Hematopoietic multipotent progenitor cell treated with erythropoietin and hydrocortisone succinate and interleukin-3 and kit ligand, for 17 days (in vitro differentiated cells): Measurements from ENCODE around the gene GOLGA6B.
"Not testable (repeated sequence)": the region's sequence is repeated elsewhere in the genome, so short reads cannot be mapped to it uniquely, and the experiment has no call there.

Experiments
- DNase-seq: peaks from one replicate; pipeline ENCODE4 v3.0.0-alpha.2; 2015; ENCODE audit warnings: low spot score

GOLGA6B gene

DNA sequence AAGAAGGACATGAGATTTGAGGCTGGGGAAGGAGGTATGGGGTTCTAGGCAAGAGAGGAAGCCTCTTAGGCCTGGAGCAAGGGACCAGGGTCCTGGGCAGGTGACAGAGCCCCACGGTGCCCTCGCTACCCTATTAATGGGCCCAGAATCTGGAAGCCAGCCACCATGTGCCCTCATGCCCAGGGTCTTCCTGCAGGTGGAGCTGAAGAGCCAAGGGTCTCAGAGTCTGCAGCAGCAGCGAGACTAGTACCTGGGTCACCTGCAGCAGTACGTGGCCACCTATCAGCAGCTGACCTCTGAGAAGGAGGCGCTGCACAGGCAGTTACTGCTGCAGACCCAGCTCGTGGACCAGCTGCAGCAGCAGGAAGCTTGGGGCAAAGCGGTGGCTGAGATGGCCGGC is 9.4 kb downstream of the GOLGA6B start:
- not testable (repeated sequence) for DNase-seq

DNA sequence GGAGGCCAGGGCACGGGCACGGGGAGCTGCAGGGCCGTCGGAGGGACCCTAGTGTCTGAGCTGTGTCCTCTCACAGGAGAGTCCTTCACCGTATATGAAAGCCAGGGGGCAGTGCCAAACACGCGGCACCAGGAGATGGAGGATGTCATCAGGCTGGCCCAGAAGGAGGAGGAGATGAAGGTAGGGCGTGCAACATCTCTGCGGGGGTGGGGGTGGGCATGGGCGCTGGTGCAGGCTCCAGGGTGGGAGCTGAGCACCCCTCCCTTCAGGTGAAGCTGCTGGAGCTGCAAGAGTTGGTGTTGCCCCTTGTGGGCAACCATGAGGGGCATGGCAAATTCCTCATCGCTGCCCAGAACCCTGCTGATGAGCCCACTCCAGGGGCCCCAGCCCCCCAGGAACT is 11.2 kb downstream of the GOLGA6B start:
- DNase-seq, result not testable (repeated sequence)

DNA sequence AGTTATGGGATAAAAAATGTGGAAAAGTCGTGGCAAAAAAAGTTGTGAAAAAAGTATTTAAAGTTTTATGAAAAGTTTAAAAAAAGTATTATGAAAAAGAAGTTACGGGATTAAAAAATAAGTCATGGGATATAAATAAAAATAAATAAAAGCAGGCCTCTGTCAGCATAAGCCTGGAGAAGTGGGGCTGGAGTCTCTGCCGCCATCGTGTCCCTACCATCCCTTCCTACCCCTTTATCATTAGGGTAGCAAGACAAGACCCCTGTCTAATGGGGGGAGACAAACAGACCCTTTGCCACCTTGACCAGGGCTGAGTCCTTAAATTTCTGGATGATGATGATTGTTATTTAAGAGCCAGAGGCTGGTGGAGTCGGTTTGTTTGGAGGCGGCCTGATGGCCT is 15.3 kb downstream of the GOLGA6B start:
- DNase-seq, result not testable (repeated sequence)

DNA sequence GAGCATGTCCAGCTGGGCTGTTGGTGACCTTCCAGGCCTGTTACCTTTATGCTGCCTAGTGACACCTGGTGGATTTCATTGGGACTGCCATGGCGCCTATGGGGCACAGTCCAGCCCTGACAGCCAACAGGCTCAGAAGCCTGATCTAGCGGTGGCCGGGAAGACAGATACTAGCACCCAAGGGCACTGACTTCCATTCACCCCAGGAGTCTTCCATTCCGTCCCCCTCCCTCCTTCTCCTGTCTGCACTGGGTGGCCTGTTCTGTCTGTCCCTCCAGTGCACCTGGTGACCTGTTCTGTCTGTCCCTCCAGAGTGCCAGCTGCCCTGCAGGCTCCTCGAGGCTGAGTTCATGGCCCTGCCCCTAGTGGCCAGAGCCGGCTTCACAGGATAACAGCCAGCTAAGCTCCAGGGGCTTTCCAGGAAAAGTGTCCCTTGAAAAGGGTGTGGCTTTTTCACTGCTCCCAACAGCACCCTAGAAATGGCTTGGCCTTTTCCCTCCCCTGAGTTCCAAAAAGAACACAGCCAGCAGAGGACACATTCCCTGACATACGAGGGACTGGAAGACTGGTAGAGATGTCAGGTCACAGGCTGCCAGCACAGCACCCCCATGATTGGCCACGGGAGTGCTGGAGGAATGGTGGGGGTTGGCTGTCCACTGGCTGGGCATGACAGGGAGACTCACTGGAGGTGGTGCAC is 16.3 kb downstream of the GOLGA6B start:
- peak; percentile 84 for DNase-seq

DNA sequence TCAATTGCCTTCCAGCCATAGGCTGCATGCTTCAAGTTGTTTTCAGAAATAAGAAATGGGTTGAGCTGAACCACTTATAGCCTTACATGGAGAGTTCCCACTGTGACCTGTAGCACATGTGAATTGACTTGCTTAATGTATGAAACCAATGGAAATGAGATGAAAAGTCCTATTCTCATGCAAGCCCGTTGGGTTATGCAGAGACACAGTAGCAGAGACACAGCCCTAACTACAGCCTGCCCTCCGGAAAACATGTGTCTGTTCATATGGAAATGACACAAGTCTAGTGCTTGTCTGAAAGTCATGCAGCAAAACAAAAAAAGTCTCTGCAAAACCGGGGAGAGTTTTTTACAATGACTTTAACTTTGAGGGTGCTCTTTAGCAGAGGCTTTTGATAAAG is 17.0 kb downstream of the GOLGA6B start:
- no peak for DNase-seq

DNA sequence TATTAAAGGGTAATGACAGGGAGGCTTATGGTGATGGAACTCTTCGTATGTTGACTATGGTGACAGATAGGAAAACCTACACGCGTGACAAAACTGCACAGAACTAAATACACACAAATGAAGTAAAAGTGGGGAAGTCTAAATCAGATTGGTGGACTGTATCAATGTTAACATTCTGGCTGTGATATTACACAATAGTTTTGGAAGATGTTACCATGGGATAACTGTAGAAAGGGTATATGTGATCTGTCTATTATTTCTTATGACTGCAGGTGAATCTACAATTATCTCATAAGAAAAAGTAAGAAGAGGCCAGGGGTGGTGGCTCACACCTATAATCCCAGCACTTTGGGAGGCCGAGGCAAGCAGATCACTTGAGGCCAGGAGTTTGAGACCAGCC is 22.3 kb downstream of the GOLGA6B start:
- no peak for DNase-seq

DNA sequence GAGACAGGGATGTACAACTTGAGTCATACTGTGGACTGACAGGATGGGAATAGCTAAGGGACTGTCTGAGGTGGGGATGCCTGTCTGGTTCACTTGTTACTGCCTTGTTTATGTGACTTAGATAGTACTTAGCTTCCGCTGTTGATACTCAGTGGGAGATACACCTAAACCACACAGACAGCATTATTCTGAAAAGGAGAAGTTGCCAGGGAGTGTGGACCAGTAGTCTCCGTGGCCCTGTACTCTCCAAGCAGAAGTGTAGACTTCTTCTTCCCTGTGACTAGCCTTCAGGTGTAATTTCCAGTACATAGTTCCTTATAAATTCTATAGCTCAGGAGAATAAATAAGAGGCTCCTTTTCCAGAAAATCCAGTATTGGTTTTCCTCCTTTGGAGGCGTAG is 26.4 kb downstream of the GOLGA6B start:
- DNase-seq, result no peak

DNA sequence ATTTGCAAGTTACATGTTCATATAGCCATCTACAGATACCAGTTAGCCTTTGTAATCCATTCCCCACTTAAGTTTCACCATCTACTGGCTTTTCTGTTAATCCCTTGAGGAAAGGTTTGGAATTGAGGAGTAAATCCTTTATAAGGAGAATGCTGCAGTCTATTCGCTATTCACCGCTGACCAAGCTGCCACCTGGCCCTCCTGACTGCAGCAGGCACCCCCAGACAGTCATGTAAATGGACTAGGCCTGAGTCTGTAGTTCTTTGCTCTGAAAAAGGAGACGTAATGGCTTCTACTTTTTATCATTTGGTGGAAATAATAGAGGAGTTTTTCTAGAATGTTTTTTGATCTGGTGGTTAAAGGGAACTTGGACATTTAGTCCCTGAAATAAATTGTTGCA is 28.3 kb downstream of the GOLGA6B start:
- DNase-seq, result no peak

DNA sequence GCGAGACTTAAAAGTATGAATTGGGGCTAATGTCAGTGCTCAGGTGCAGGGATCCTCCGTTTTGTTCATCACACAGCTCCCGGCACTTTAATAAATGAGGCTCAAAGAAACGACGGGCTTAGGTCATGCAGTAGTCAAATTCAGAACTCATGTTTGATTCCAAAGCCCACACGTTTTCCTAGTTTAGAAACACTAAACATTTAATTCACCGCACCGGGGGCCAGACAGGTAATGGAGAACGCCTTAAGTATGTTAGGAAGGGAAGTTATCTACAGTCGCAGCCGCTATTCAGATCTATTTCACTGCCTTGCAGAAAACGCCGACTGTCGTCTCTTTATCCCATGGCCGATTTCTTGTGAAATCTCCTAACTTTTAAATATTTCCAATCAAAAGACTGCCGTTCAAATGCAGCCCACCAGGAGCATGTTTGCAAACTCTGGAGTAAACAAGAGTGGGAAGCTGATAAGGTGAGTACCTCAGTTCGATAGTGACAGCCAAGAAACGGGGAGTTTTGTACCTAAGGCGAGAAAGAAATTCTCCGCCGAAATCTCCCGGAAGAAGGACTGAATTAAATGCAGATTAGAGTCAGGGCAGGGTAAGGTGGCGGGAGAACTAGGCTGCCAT is 30.9 kb downstream of the GOLGA6B start:
- peak; percentile 53 for DNase-seq

DNA sequence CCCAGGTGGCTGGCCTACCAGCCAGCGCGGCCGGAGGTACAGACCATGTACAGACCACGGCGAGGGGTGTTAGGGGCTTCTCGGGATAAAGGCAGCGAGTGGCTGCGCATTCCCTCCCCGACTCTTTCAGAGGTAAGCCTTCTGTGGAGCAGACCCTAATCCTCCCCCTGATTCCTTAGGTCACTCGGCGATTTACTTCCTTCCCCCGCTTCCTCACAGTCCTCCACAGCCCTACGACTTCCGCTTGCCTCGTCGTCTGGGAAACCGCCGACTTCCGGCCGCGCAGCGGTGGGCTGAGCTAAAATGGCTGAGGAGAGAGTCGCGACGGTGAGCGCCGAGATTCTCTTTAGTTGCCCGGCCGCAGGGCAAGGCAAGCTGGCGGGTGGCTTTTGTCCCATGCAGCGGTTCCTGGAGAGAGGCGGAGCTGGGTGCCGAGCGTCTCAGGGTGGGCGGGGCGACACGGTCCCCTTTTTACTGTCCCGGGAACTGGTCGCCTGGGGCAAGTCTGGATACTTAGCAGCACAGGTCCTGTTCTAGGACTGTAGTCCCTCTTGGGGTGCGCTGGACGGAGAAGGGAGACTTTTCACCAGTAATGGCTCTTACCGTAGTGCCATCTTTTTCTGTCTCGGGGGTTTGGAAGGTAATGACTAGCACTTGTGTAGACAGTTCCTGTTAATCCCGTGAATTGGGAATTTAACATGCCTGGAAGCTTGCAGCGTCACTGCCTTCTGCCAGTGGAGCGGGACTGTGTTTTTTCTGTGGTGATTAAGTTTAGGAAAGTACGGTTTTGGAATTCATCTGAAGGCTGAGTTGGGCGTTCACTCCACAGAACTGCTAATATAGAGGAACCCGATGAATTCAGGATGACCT is 31.7 kb downstream of the GOLGA6B start, which contains the start of the genes BBS4 and HIGD2B:
Gene BBS4, plus strand, starts transcription at position 283 of the 870 bp plus-strand sequence. Its CDS starts 21 bp downstream, at position 304.
Gene HIGD2B, minus strand, starts transcription at position 258 of the 870 bp plus-strand sequence. CDS start 9,808 bp downstream, outside the sequence.
- peak; percentile 79 for DNase-seq

DNA sequence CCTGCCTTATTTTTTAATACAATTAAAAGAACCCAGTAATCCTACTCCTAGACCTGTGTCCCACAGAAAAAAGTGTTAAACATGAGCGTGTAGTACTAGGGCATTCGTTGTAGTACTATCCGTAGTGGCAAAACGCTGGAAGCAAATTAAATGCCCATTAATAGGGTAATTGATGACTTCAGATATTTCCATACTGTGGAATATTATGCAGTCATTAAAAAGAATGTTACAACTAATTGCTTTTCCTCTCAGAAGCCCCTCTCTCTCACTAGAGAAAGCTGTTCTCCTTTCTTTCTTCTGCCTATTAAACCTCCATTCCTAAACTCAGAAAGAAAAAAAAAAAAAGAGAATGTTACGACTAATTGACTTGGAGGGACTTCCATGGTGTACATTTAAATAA is 34.2 kb downstream of the GOLGA6B start:
- DNase-seq, result no peak

DNA sequence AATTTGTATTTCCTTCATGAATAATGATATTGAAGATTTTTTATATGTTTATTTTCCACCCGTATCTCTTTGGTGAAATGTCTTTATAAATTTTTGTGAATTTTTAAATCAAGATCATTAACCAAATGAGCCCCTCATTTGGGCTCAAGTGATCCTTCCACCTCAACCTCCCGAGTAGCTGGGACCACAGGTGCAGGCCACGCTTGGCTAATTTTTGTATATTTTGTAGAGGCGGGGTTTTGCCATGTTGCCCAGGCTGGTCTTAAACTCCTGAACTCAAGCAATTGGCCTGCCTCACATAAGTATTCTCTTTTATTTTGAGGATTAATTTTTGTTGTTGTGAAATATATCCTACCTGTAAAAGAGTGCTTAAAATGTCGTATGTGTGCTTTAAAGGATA is 36.4 kb downstream of the GOLGA6B start:
- no peak for DNase-seq

DNA sequence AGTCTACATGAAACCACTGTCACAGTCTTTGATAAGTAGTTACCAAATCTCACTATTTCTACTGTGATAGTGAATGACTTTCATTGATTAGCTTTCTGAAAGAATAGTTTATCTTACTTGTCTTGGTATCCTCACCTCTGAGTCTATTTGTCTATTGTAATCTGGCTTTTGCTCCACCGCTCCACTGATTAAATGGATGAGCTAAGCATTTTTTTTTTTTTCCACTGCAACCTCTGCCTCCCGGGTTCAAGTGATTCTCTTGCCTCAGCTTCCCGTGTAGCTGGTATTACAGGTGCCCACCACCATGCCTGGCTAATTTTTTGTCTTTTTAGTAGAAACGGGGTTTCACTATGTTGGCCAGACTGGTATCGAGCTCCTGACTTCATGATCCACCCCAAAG is 44.4 kb downstream of the GOLGA6B start:
- DNase-seq, result no peak

DNA sequence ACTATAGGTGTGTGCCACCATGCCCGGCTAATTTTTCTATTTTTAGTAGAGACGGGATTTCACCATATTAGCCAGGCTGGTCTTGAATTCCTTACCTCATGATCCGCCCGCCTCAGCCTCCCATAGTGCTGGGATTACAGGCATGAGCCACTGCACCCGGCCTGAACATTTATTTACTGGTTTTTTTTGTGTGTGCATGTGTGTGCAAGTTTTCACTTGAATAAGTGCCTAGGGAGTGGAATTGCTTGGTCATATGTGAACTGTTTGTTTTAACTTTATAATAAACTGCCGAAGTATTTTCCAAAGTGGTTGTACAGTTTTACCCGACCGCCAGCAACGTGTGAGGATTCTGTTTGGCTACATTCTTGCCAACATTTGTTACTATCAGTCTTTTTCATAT is 45.6 kb downstream of the GOLGA6B start:
- DNase-seq, result no peak

DNA sequence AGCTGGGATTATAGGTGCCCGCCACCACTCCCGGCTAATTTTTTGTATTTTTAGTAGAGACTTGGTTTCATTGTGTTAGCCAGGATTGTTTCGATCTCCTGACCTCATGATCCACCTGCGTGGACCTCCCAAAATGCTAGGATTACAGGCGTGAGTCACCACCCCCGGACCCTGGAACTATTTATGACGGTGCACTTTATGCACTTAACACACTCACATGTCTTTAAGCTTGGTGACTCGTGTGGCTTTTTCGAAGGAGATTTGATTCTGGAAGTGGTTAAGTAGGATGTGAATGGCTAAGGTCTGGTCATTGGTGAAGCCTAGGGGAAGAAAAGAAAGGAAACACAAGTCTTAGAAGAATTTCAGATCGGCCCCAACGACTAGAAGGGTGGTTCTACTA is 51.8 kb downstream of the GOLGA6B start:
- DNase-seq, result no peak

DNA sequence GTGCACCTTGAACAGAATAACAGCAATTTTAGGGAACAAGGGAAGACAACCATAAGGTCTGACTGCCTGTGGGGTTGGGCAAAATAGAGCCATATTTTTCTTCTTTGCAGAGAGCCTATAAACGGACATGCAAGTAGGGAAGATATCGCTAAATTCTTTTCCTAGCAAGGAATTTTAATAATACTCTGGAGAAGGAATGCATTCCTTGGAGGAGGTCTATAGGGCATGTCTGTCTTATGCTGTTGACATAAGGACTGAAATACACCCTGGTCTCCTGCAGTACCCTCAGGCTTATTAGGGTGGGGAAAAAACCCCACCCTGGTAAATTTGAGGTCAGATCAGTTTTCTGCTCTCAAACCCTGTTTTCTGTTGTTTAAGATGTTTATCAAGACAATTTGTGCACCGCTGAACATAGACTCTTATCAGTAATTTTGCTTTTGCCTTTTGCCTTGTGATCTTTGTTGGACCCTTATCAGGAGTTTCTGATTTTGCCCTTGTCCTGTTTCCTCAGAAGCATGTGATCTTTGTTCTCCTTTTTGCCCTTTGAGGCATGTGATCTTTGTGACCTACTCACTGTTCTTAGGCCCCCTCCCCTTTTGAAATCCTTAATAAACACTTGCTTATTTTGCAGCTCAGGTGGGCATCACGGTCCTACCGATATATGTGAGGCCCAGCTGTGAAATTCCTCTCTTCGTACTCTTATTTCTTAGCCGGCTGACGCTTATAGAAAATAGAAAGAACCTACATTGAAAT is 54.2 kb downstream of the GOLGA6B start:
- not testable (repeated sequence) for DNase-seq
